Activated CD8-positive, alpha-beta memory T cell treated with anti-CD3 and anti-CD28 coated beads for 36 hours (primary cell): ENCODE results near the gene PALB2. TPM values are rescaled to one million over a fixed set of nuclear protein-coding genes. Genes with fewer than 3 reads are reported as not detected.
"Not testable (repeated sequence)": the region's sequence is repeated elsewhere in the genome, so short reads cannot be mapped to it uniquely, and the experiment has no call there.

Experiments used
- CTCF ChIA-PET: fragments of 350-600 bp; sonication (Branson Sonifier 250); formaldehyde crosslinking; loops from one replicate; lab custom pipeline; 2021; ENCODE audit warnings: antibody characterized with exemption; lab: Charles Lee
- POLR2A ChIA-PET: fragments of 350-600 bp; sonication (Branson Sonifier 250); formaldehyde crosslinking; loops from one replicate; lab custom pipeline; 2021; ENCODE audit warnings: antibody characterized with exemption; lab: Charles Lee
- total RNA-seq, 2 experiments: library from RNA; stranded (reverse); gene quantifications; one replicate each; pipeline ENCODE4 v1.2.3, GENCODE V29; 2021

Gene PALB2
- total RNA-seq, 2 experiments from 2014 or later: 29.4 to 29.8 TPM

DNA sequence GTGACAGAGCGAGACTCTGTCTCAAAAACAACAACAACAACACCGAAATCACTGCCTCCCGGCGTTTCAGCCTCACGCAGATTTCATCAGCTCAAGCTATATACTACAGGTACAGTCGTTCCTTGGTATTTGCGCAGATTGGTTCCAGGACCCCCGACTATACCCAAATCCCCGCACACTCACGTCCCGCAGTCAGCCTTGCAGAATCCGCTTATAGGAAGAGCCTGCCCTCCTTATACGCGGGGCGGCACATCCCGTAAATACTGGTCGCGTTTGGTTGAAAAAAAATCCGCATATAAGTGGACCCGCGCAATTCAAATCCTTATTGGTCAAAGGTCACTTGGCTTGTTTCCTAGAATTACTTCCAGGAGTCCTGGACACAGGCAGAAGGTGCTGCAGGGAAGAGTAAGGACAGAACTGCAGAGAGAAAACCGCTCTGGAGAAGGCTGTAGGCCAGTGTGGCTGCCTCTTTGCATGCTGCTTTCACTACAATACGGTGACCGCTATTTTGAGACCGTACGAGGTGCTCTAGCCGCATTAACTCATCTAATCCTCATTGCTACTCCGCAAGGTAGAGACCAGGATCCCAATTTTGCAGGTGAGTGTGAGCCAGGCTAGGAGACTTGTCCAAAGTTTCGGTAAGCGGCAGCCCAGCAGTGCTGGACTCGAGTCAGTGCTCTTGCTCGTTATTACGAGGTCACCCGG lies 45.7 kb downstream of the PALB2 start:
- ChIA-PET POLR2A (interaction anchor here (2.6 kb wide), 1 partner anchor 37 kb away, joined by 8 read pairs; the partner anchor contains the start of genes EARS2 and UBFD1), CTCF (no interaction called here)

DNA sequence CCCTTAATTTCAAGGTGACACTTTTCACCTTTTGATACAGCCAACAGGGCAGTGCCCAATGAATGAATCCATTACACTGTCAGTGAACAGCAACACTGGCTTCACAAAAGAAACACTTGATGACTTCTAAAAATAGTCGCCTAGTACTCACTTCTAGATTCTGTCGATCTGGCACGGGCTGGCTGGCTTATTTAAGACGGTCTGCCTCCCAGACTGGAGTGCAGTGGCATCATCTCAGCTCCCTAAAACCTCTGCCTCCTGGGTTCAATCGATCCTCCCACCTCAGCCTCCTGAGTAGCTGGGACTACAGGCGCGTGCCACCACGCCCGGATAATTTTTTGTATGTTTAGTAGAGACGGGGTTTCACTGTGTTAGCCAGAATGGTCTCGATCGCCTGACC lies 46.9 kb downstream of the PALB2 start:
- ChIA-PET CTCF (no interaction called here), POLR2A (no interaction called here)

DNA sequence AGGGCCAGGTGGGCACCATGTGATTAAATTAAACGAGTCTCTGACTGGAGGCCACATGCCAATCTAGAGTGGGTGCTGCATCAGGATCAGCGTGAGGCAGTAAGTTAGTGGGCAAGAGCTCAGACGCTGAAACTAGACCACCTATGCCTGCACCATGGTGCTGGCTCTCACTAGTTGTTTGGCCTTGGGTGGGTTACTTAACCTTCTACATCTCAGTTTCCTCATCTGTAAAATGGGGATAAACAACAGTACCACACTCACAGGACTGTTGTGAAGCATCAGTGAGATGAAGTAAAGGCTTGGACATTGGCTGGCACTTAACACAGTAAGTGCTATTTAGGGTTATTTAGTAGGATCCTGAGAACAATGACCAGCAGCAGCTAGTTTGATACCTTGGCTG lies 50.9 kb downstream of the PALB2 start:
- ChIA-PET POLR2A (no interaction called here), CTCF (no interaction called here)

DNA sequence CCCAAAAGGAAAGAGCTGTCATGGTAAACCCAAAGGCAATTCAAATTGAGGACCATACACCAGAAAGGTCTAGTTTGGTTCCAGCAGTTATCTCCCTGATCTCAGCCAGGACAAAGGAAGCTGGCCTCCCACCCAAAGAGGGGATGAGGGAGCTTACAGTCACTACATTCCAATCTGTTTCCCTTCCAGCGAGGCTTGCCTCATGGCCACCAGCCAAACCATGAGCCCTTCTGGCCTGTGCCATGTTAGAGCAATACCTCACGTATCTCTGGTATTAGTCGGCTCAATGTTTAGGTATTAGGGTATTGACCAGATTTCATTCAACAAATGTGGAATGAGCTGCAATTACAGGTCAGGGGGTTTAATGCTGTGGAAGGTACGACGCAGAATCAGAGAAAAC lies 53.4 kb downstream of the PALB2 start:
- POLR2A ChIA-PET: no interaction called here

DNA sequence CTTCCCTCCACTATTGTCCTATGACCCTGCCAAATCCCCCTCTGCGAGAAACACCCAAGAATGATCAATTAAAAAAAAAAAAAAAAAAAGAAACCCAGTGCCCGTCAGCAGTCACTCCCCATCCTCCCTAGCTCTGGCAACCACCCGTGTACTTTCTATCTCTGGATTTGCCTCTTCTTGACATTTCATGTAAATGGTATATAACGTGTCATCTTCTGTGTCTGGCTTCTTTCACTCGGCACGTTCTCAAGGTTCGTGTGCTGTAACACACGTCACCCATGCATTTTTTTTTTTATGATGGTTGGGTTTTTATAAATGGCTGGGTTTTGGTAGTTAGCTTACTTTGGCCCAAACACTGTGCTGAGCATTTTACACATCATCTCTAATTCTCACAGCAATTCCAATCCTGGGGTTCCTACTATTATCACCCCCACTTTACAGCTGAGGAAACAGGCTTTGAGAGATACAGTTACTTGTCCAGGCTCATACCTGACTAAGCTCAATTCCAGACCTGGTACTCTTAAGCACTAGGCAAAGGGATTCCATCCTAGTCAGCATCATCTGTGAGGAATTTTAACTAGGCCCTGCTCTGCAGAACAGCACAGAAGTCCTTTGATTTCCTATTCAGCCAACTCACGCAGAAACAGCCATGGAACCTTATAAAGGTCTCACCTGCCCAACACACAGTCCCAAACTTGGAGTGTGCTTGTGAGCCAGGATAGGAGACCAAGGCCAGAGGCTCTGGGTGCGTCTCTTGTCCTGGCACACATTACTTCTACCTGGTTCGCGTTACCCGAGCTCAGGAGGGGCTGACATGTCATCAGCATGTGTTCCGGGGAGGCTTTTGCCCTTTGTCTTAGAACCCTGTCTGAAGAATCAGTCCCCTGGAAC lies 56.7 kb downstream of the PALB2 start:
- ChIA-PET CTCF (no interaction called here), POLR2A (no interaction called here)

More for the DNA sequence above, 53.4 kb downstream of the PALB2 start:
- CTCF ChIA-PET: no interaction called here

DNA sequence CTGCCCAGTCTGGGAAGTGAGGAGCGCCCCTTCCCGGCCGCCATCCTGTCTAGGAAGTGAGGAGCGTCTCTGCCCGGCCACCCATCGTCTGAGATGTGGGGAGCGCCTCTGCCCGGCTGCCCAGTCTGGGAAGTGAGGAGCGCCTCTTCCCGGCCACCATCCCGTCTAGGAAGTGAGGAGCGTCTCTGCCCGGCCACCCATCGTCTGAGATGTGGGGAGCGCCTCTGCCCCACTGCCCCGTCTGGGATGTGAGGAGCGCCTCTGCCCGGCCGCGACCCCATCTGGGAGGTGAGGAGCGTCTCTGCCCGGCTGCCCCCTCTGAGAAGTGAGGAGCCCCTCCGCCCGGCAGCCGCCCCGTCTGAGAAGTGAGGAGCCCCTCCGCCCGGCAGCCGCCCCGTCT lies 57.8 kb downstream of the PALB2 start:
- POLR2A ChIA-PET, CTCF ChIA-PET: not testable (repeated sequence)

DNA sequence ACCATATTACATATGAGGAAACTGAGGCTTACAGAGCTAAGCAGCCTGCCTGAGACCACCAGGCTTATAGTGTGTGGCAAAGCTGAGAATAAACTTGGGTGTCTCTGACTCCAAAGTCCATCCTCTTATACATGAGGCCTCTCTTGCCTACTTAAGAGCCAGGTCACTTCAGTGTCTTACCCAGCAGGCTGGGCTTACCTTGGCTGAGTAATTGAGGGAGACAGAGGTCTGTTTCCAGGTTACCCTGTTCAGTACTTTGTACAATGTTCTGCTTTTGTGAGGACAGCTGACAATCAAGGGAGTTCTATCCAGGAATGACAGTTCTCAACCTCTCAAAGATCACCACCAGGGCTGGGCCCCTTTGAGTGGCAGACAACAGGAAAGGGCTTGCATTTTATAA lies 59.3 kb downstream of the PALB2 start:
- POLR2A ChIA-PET: interaction anchor here (0.7 kb wide), 1 partner anchor 11 kb away, joined by 3 read pairs; no protein-coding TSS in a partner anchor
- CTCF ChIA-PET: no interaction called here

DNA sequence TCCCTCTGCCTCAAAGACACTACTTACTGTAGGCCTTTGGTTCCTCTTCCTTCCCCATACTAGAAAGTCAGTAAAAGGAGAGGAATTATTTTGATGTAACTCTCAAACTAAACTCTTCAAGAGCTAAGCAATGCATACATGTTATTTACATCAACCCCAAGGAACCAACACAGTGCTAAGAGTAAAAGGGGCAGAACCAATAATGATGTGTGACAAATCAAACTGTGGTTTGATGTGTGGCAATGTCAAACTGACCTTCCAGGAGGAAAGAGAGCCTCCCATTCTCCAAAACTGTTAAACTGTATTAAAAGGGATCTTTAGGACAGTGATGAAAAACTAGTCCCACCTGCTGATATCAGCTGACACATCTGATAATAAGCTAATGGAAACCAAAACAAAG lies 60.7 kb downstream of the PALB2 start:
- POLR2A ChIA-PET: interaction anchor here (0.5 kb wide), 1 partner anchor 30 kb away, joined by 4 read pairs; no protein-coding TSS in a partner anchor
- CTCF ChIA-PET: interaction anchor here (0.5 kb wide), 1 partner anchor 9 kb away, joined by 3 read pairs; no protein-coding TSS in a partner anchor

DNA sequence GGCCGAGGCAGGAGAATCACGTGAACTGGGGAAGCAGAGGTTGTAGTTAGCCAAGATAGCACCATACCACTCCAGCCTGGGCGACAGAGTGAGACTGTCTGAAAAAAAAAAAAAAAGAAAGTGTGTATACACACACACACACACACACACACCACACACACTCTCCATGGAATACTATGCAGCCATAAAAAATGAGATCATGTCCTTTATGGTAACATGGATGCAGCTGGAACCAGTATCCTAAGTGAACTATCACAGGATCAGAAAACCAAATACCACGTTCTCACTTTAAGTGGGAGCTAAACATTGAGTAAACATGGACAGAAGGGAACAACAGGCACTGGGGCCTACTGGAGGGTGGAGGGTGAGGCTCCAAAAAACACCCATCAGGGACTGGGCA lies 61.7 kb downstream of the PALB2 start:
- POLR2A ChIA-PET: no interaction called here
- CTCF ChIA-PET: no interaction called here

DNA sequence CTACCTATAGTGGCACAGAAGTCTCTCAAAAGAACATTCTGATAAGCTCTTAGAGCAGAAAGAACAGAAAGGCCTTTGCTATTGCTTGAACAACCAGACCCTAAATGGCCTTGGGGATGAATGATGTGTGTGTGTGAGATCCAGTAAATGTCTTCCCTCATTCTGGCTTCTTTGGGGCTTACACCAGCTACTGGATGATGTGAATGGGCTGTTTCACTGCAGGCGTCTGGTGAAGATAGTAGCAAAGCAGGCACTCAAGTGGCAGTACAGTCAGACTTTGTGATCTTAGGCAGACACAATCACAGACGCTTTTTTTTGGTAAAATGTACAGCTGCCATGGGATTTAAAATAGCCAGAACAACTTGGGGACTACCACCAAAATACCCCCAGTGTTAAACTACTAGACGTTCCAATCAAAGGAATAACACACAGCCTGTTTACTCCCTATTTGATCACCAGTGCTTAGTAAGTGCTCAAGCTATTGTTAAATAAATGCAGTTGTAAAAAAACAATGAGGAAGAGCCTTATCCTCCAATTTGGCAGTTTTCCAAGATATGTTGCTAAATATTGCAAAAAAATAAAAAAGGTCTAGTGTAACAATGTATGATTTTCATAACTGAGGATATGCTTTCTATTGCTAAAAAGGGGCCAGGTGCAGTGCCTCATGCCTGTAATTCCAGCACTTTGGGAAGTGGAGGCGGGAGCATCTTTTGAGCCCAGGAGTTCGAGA lies 62.8 kb downstream of the PALB2 start:
- CTCF ChIA-PET: interaction anchor here (1.5 kb wide), 1 partner anchor 18 kb away, joined by 3 read pairs; no protein-coding TSS in a partner anchor
- POLR2A ChIA-PET: no interaction called here

DNA sequence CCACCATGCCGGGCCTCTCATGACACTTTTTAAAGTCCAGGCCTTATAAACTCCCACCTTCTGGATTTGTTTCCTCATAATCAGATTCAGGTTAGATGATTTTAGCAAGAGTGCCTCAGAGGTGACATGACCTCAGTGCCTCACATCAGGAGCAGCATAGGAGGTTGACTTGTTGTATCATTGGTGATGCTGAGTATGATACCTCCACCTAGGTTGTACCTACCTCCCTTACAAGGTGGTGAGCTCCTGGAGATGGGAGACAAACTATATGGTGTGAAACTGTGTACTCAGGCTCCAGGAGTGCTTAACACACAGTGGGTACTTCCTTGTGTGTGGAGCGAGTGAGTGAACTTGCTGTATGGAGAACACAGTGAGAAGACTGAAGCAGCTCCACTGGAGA lies 63.6 kb downstream of the PALB2 start:
- CTCF ChIA-PET: interaction anchor here (1.5 kb wide), 1 partner anchor 19 kb away, joined by 3 read pairs; no protein-coding TSS in a partner anchor

DNA sequence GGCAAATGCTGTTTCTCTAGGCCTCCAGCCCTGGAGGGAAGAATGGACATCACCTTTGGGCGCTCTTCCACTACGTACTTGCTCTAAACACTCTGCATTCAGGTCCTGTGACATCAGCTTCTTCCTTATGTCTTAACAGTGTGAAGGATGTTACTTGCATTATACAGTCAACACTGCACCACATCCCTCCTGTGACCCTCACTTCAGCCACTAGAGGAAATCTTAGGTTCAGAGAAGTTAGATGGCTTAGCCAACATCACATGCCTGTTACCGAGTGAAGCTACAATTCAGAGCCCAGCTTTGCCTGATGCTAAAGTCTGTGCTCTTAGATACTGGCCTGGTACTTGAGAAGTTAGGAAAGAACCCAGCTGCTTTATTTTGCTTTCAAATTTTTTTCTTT lies 65.3 kb downstream of the PALB2 start:
- CTCF ChIA-PET: no interaction called here

More for the DNA sequence above, 63.6 kb downstream of the PALB2 start:
- POLR2A ChIA-PET: no interaction called here

DNA sequence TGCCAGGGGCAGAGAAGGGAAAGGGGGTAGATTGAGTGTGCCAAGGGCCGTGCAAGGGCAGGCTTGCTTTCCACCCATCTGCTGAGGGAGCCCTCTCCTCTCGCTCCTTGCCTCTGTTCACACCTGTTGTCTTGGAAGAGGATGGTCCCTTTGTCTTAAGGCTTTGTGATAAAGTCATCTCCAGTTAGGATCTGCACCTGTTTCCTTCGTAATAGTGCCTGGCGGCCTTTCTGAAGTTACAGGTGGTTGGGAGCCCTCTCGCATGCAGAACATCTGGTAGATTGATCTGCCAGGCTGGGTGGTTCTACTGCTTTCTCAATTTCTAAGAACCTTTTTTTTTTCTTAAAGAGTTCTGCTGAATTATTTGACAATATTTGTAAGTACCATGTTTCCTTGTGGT lies 67.3 kb downstream of the PALB2 start:
- ChIA-PET CTCF (no interaction called here), POLR2A (no interaction called here)

More for the DNA sequence above, 65.3 kb downstream of the PALB2 start:
- POLR2A ChIA-PET: no interaction called here

DNA sequence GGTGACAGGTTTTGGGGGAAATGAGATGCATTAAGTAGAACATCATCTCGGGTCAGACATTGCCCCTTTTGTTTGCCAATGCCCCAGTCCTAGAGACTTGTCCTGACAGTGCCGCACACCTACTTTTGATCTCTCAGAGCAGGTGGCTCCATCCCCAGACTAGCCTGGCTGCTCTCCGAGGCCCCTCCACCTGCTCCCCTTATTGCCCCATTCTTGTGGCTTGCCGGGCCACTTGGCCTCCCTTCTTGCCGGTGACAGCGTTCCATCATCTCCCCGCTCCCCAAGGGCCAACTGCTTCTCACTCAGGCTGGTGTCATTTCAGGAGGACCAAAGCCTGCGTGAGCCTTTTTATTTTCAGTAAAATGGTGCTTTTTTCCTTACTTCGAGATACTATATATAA lies 68.7 kb downstream of the PALB2 start:
- ChIA-PET POLR2A (interaction anchor here (0.6 kb wide), 1 partner anchor 10 kb away, joined by 3 read pairs; no protein-coding TSS in a partner anchor), CTCF (no interaction called here)

DNA sequence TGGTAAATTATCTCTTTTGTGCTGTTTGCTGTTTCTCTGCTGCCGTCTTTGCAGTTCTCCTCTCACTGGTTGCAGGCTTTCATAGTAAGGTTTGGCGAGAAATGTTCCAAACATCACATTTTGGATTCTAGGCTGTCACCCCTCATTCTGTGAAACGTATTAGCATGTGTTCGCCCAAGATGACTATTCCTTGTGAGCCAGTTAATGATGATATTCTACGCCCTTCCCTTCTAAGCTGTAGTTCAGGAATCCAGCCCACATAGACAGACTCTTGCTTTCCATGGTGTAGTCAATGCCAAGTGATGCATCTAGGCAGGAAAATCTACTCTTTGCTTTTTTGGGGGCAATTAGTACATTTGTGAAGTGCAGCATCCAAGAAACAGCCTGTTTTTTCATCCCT lies 69.2 kb downstream of the PALB2 start:
- CTCF ChIA-PET: no interaction called here

DNA sequence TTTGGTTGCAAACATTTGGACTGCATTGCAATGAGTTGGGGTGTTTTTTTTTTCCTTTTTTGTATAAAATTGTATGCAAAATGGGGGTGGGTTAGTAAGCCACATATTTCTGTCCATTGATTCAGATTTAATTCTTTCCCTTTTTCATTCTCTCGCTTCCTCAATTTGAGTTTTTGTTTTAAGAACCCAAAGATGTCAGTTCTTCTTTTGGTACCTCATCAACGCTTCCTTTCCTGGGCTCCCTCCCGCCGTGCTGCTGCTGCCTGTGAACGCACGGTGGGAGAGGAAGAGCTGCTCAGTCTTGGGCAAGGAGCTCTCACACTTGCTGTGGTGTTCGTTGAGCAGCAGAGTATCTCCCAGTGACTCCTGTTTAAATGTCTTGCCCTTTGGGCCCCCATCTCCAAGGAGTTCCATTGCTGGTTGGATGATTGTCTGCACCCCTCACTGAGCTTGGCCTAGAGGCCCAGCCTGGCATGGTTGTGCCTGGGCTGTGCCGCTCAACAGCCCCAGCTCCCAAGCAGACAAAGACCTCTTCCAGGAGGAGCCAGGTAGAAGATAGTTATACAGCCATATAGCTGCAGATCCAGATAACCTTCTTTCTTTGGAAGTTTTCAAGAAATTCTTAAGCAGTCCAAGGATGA lies 70.0 kb downstream of the PALB2 start:
- POLR2A ChIA-PET: no interaction called here
- CTCF ChIA-PET: interaction anchor here (0.6 kb wide), 1 partner anchor 43 kb away, joined by 3 read pairs; no protein-coding TSS in a partner anchor

More for the DNA sequence above, 69.2 kb downstream of the PALB2 start:
- POLR2A ChIA-PET: interaction anchor here (0.6 kb wide), 1 partner anchor 10 kb away, joined by 3 read pairs; no protein-coding TSS in a partner anchor

DNA sequence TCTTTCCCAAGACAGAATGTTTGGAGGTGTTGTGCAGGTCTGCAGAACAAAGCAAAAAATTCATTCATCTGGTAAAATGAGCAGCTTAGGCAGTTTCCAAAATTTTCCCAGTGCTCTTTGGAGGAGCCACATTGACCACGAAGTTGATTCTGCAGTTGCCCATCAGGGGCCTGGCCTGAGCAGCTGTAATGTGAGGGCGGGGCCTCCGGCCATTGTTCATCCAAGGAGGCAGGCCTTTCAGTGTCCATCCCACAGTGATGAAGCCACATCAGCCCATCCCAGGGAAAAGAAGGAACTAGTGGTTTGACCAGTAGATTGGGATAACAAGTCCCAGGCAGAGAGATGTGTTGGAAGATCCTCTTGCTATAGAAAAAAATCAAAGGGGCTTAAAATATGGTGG lies 73.5 kb downstream of the PALB2 start:
- CTCF ChIA-PET: no interaction called here
- POLR2A ChIA-PET: no interaction called here

DNA sequence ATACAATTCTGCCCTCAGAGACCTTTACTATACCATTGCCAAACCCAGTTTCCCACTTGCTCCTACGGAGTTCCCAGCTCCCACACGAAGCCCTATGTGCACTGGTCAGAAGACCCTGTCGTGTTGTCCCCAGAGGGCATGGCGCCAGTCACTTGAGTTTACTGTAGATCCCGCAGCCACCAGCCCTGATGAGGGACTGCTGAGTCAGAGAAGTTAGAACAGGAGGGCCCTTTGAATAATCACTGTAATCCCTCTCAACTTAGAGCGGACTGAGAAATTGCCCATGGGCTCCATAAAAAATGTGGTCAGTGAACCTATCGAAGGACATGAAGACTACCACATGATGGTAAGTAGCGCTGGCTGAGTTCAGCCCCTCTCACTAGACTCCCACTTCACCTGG lies 74.4 kb downstream of the PALB2 start:
- ChIA-PET POLR2A (no interaction called here), CTCF (no interaction called here)
